CD4-positive, alpha-beta T cell treated with Interleukin-4 for 4 hours (primary cell): ENCODE measurements around the gene SSC5D.
A peak's percentile ranks its signal among the peaks of the same experiment; 100 is the strongest.
"Not testable (repeated sequence)": the region's sequence is repeated elsewhere in the genome, so short reads cannot be mapped to it uniquely, and the experiment has no call there.

Experiments used
- DNase-seq: peaks from one replicate; pipeline ENCODE4 v3.0.0-alpha.2; 2020

SSC5D gene

GRCh38 chr19:55508120-55508519, 19.9 kb downstream of the SSC5D start:
- no peak for DNase-seq

DNA sequence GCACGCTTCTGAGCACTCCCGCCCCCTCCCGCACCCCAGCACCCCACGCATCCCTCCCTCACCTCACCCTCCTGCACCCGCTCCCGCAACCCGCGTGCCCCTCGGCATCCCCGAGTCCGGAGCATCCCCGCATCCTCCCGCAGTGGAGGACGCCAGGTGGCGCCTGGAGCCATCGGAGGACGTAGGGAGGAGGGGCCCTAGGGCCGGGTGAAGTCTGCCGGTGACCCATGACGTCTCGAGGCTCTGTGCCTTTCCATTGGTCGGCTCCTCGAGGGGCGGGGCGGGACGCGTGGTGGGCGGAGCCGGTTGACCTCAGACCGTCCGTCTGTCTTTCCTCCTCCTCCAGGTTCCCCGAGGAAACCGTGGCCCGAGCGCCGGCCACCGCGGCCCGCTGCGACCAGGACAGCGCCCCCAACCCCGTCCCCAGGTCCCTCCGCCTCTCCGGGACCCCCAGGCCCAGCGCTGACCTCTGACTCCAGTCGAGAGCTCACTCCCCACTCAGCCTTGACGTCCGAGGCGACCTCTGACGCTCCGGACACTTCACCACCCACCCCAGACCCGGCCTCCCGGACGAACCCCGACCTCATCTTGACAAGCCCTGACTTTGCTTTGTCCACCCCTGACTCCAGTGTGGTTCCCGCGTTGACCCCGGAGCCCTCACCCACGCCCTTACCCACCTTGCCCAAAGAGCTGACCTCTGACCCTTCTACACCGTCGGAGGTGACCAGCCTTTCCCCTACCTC, 28.8 kb downstream of the SSC5D start:
- DNase-seq = peak; percentile 87

DNA sequence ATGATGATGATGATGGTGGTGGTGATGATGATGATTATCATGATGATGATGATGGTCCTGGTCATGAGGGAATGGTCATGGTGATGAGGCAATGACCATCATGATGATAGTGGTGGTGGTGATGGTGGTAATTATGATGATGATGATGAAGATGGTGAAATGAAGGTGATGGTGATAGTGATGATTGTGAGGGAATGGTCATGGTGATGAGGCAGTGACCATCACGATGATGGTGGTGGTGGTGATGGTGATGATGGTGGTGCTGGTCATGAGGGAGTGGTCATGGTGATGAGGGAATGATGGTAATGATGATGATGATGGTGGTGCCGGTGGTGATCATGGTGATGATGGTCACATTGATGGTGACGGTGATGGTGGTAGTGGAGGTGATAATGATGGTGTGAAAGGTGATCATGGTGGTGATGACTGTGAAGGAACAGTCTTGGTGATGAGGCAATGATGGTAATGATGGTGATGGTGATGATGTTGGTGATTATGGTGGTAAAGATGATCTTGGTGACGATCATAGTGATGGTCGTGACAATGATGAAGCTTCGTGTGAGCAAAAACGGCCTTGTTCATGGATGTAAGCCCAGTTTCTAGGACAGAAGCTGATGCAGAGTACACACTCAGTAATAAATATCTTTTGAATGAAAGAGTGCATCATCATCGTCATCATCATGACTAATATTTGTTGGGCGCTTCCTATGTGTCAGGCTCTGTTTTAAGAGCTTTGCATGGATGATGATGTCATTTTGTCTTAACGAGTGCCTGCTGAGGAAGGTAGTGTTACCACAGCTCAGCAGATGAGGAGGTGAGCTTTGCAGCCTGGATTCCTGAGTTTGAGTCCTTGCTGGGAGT, 31.4 kb downstream of the SSC5D start:
- no peak for DNase-seq

DNA sequence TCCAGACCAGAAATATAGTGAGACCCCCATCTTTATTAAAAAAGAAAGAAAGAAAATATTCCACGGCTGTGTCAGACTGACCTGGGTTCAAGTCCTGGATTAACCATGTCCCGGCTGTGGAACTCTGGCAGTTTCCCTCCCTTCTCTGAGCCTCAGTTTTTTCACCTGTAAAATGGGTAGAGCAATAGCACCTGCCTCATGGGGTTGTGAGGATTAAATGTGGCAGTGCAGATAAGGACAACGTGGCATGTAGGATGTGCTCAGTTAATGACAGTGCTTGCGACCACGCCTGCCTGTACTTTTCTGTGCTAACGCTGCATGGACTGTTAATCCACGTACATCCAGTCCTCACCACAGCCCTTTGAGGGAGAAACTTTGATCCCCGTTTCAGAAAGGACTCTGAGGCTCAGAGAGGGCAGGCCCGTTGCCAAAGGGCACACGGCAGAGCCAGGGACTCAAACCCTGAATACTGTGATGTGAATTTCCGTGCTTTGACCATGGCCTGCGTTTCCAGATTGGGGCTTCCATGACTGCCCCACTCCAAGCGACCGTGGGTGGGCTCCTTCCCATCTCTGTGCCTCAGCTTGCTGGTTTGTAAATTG, 32.6 kb downstream of the SSC5D start:
- no peak for DNase-seq

DNA sequence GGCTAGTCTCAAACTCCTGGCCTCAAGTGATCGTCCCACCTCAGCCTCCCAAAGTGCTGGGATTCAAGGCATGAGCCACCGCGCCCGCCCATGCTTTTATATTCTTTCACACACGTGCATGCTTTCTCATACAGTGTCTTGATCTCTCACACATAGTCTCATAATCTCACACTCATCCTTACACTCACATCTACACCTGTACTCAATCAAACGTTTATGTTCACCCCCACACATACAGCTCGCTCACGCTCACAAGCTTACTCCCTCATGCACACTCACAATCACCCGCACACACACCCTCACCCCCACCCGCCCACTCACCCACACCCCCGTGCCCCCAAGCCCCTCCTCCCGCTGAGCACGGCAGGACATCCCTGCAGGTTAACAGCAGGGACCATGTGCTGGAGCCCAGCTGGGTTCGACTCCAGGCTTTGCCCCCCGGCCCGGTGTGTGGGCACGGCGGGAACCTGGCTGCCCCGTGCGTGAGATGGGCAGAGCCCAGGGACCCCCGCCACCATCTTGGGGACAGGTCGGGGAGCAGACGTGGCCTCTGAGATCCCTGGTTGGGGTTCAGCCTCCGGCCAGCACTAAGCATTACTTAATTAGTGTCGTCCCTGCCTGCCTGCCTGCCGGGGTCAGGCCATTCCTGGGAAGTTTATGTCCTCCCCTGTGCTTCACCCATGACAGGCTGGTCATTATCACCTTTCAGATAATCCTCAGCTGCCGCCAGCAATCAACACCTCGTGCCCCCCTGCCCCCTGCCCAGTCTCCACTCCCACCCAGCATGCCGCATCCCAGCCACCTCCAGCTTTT, 37.3 kb downstream of the SSC5D start:
- no peak for DNase-seq

DNA sequence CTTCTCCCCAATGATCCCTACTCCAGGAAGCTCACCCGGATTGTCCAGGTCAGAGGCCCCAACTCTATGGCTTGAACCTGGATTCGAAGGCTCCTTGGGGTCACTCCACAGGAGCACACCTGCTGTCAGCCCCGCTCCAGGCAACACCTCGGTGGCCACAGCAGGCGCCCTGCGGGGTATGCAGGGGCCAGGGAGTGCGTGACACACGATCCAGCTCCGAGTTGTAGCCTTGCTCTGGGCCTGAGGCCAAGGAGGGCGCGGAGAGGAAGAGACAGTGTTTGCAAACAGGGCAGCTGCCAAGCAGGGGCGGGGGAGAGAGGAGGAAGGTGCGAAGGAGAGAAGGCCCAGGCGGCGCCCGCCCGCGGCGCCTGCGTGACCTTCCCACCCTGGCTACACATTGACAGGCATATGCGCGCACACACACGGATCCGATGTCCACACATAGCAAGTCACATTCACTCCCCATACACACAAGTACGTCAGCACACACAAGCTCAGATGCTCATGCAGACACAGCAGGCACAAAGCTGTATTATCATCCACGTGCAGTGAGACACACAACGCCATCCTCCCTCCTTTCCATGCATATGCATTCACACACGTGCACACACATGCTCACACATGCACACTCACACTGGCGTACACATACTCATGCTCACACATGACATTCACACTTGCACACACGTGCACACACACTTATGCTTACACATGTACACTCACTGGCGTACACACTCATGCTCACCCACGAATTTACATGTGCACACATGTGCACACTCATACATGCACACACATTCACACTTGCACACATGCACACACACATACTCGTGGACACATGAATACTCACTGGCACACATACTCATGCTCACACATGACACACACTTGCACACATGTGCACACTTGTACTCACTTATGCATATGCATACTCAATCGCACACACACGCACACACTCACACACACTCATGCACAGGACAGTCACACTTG, 38.3 kb downstream of the SSC5D start:
- DNase-seq = no peak

DNA sequence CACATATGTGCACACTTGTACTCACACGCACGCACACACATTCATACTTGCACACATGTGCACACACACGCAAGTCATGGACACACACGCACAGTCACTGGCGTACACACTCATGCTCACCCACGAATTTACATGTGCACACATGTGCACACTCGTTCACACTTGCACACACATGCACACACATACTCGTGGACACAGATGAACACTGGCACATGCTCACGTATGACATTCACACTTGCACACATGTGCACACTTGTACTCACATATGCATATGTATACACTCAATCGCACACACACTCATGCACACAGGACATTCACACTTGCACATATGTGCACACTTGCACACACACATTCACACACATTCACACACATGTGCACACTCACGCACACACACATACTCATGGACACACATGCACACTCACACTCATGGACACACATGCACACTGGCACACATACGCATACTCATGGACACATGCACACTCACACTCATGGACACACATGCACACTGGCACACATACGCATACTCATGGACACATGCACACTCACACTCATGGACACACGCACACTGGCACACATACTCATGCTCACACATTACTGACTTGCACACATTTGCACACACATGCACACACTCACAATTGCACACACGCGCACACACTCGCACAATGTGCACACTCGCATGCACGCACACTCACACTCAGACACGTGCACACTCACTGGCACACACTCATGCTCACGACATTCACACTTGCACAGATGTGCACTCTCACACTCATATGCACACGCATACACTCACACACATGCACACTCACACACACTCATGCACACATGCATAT, 39.2 kb downstream of the SSC5D start:
- no peak for DNase-seq

- no peak for DNase-seq
Observed at GRCh38 chr19:55528030-55528803, 40.0 kb downstream of the SSC5D start.

DNA sequence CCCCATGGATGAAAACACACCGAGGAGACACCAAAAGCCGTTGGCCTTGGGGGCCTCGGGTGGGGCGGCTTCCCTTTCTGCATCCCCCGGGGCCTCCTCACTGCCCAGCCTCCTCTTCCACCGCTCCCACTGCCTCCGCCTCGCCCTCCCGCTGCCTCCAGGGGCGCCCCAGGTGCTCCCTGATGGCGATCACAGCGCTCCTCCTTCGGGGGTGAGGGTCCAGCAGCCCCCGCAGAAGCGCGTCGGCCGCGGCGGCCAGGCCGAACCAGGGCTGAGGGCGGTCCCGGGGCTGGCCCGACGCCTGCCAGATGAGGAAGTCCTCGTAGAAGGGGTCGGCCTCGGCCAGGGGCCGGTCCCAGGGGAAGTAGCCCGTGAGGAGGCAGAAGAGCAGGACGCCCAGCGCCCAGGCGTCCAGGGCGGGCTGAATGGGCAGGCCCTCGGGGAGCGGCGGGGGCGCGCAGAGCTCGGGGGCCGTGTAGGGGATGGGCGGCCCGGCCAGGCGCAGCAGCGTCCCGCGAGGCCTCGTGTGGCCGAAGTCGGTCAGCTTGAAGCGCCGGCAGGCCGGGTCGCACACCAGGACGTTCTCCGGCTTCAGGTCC, 41.5 kb downstream of the SSC5D start:
- no peak for DNase-seq

DNA sequence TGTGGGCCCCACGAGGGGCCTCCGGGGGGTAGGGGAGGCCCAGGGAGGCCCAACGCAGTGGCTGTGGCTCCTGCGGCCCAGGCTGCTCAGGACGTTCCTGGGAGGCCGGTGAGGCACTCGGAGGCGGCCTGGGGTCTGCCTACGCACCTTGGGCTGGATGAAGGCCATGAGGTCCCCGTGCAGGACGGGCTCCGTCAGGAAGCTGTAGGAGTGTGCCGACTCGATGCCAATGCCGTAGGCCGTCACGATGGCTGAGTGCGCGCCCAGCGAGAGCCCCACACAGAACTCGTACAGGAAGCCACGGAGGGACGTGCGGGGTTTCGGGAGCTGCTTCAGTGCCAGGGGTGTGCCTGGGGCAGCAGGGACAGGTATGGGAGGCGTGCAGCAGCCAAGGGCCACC, 42.8 kb downstream of the SSC5D start:
- no peak for DNase-seq

DNA sequence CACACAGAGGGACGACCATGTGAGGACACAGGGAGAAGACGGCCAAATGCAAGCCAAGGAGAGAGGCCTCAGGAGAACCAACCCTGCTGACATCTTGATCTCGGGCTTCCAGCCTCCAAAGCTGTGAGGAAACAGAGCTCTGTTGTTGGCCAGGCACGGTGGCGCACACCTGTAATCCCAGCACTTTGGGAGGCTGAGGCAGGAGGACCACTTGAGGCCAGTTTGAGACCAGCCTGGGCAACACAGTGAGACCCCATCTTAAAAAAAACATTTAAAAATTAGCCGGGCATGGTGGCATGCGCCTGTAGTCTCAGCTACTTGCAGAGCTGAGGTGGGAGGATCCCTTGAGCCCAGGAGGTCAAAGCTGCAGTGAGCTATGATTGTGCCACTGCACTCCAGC, 46.0 kb downstream of the SSC5D start:
- not testable (repeated sequence) for DNase-seq

DNA sequence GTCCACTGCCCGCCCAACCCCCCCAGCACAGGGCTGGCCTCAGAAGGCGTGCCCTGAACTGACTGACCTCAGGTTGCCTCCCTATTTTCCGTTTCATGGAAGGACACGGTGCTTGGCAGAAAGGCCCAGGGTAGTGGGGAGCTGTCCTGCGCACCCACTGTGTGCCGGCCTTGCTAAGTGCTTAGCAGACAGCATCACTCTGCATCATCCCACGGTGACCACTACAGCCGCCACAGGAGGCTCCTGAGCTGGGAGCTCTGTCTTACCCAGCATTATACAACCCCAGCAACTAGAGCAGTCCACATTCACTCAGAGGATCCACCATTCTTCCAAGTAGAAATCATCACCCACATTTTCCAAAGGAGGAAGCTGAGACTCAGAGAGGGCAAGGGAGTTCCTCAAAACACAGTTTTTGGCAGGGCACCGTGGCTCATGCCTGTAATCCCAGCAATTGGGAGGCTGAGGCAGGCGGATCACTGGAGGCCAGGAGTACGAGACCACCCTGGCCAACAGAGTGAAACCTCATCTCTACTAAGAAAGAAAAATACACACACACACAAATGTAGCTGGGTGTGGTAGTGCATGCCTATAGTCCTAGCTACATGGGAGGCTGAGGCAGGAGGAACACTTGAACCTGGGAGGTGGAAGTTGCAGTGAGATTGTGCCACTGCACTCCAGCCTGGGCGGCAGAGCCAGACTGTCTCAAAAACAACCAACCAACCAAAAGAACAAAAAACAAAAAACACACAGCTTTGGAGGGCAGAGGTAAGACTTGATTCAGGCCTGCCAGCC, 47.1 kb downstream of the SSC5D start:
- DNase-seq = no peak

DNA sequence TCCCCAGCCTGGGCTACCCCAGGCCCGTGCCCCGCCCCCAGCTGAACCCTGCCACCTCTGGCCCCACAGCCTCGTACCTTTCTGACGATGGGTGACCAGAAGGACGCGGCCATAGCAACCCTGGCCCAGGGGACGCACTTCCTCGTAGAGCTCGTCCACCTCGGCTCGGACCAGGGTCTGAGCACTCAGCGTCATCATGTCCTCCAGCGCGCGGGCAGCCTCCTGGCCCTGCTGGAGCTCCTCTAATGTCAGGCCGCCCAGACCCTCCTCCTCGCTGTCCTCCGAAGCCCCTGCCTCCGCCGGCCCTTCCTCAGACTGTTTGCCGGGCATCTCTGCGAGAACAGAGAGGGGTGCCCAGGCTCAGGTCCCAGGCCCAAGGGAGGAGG, 47.7 kb downstream of the SSC5D start:
- DNase-seq = no peak

GRCh38 chr19:55536366-55536765, 48.1 kb downstream of the SSC5D start:
- no peak for DNase-seq

GRCh38 chr19:55536951-55537740, 48.9 kb downstream of the SSC5D start, which contains the start of gene SBK2:
Gene SBK2, minus strand, starts transcription at chr19:55537133. Its CDS starts 839 bp downstream, at chr19:55536294.
- DNase-seq = no peak

GRCh38 chr19:55537741-55538111, 49.5 kb downstream of the SSC5D start:
- DNase-seq = no peak

DNA sequence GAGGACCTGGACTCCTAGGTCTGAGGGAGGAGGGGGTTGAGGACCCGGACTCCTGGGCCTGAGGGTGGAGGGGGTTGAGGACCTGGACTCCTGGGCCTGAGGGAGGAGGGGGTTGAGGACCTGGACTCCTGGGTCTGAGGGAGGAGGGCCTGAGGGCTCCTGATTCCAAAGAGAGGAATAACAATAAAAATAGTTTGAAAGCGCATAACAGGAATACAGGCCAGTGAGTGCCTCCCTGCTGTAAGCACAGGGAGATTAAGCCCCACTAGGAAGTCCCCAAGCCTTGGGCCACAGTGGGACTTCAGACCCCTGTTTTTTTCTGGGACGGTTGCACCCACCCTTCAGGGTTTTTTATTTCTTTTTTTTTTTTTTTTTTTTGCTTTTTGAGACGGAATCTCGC, 49.9 kb downstream of the SSC5D start:
- DNase-seq = no peak
